ENCODE results near the gene IQCM. TPM values are rescaled to one million over a fixed set of nuclear protein-coding genes. Genes with fewer than 3 reads are reported as not detected.

IQCM gene
- polyA plus RNA-seq, 1 experiment: 0.05 TPM

DNA sequence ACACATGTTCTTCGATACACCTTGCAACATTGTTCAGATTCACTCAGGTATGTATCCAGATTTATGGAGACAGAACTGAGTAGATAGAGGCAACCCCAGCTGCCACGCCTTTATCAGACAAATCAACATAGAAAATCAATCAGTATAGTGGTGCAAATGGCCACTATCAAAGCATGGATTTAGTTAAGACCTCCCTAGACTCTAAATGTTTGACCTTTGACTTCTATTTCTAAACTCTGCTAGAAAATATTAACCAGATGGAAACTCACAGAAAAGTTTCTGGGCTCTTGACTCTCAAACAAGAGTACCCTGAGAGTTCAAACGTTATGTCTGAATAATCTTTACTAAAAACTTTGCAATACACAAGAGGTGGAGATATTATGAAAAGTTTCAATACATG is 411.5 kb downstream of the IQCM start:
- POLR2A ChIA-PET: no interaction called here
- Histone ChIP-seq H3K4me3 (ENCODE audit: low read depth, low read length) (no peak overlapping the region), H3K27me3 (ENCODE audit: control insufficient read depth, insufficient read depth, low read length) (no peaks in the 10 kb centered on the region), H3K27ac (ENCODE audit: low read depth, low read length) (no peak overlapping the region), H3K9me3 (ENCODE audit: control insufficient read depth, insufficient read depth, low read length) (no peaks in the 10 kb centered on the region)
- TF ChIP-seq, protein P1, sequence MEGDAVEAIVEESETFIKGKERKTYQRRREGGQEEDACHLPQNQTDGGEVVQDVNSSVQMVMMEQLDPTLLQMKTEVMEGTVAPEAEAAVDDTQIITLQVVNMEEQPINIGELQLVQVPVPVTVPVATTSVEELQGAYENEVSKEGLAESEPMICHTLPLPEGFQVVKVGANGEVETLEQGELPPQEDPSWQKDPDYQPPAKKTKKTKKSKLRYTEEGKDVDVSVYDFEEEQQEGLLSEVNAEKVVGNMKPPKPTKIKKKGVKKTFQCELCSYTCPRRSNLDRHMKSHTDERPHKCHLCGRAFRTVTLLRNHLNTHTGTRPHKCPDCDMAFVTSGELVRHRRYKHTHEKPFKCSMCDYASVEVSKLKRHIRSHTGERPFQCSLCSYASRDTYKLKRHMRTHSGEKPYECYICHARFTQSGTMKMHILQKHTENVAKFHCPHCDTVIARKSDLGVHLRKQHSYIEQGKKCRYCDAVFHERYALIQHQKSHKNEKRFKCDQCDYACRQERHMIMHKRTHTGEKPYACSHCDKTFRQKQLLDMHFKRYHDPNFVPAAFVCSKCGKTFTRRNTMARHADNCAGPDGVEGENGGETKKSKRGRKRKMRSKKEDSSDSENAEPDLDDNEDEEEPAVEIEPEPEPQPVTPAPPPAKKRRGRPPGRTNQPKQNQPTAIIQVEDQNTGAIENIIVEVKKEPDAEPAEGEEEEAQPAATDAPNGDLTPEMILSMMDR (IDR thresholded peaks at IDR 0.05; ENCODE audit: low read depth, low read length): no peak
- CTCF ChIA-PET: interaction anchor here (1.3 kb wide), 1 partner anchor 493 kb away, joined by 3 read pairs; no protein-coding TSS in a partner anchor
- DNase-seq (ENCODE audit: low read depth, low spot score): no peak

DNA sequence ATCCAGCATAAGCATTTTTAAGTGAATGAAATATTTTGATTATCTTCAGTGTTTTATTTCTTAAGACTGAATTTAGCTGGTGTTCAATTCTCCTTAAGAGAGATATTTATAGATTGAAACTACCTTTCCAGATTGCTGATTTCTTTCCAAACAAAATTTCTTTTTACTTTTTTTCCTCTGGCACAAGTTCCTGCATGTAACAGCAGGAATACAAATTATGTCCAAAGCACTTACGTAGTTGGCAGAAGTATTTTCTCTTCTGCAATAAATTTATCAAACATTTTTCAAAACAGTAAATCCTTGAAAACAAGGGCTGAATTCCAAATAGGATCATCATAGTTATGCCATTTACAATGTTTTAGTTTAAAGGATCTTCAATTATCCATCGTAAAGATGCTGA is 412.6 kb downstream of the IQCM start:
- Histone ChIP-seq H3K27ac (ENCODE audit: low read depth, low read length) (no peak overlapping the region), H3K9me3 (ENCODE audit: control insufficient read depth, insufficient read depth, low read length) (no peaks in the 10 kb centered on the region), H3K4me3 (ENCODE audit: low read depth, low read length) (no peak overlapping the region), H3K27me3 (ENCODE audit: control insufficient read depth, insufficient read depth, low read length) (no peaks in the 10 kb centered on the region)
- POLR2A ChIA-PET: no interaction called here
- DNase-seq (ENCODE audit: low read depth, low spot score): no peak
- CTCF ChIA-PET: no interaction called here
- TF ChIP-seq, protein P1 (IDR thresholded peaks at IDR 0.05; ENCODE audit: low read depth, low read length): no peak

DNA sequence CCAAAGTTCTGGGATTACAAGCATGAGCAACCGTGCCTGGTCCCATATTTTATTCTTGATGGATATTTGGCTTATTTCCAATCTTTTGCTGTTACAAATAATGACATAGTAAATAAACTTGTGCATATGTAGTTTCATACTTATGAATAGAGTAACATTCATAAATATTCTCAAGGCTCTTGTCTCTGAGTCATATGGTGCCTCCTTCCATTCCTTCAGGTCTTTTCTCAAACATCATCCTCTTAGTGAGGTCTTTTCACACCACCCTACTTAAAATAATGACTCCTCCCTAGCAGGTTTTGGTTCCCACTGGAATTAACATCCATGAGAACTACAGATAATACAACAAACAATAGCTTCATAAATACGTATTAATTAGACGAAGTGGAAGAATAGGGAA is 416.6 kb downstream of the IQCM start:
- no peak overlapping the region for H3K27ac ChIP-seq (ENCODE audit: low read depth, low read length)
- no peaks in the 10 kb centered on the region for H3K9me3 ChIP-seq (ENCODE audit: control insufficient read depth, insufficient read depth, low read length)
- no peak for DNase-seq (ENCODE audit: low read depth, low spot score)
- H3K27me3 ChIP-seq (ENCODE audit: control insufficient read depth, insufficient read depth, low read length): no peaks in the 10 kb centered on the region
- H3K4me3 ChIP-seq (ENCODE audit: low read depth, low read length): no peak overlapping the region
- CTCF ChIA-PET: no interaction called here
- TF ChIP-seq, protein P1 (IDR thresholded peaks at IDR 0.05; ENCODE audit: low read depth, low read length): no peak
- POLR2A ChIA-PET: no interaction called here

DNA sequence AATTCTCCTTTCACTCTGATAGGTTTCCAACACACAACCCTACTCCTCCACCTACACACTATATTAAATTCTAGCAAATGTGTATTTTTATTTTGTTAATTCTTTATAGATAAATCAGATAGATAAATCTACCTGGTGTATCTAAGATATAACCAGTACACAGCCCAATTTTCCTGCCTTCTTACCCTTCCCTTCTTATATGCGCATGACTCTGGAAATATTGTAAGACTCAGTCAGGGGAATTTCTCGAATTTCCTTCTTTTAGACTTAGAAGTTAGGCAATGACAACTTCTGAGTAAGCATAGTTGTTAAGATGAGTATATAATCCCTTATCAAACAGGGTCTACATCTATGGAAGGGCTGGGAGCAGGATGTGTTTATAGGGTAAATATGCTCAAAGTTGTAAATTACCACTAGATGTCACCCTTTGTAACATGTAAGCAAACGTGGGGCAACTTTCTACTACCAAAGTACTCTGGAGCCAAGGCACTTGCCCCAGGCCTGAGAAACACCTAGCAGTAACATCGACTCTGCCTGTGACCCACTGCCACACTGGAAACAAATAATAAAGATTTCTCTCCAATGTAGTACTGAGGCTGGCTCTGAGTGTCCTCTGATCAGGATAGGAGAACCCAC is 444.7 kb downstream of the IQCM start:
- Histone ChIP-seq H3K27ac (ENCODE audit: low read depth, low read length) (no peak overlapping the region), H3K9me3 (ENCODE audit: control insufficient read depth, insufficient read depth, low read length) (no peaks in the 10 kb centered on the region), H3K4me3 (ENCODE audit: low read depth, low read length) (no peak overlapping the region), H3K27me3 (ENCODE audit: control insufficient read depth, insufficient read depth, low read length) (no peaks in the 10 kb centered on the region)
- TF ChIP-seq, protein P1 (IDR thresholded peaks at IDR 0.05; ENCODE audit: low read depth, low read length): peak; percentile 62
- CTCF ChIA-PET: interaction anchor here (0.8 to 2.6 kb wide), 13 partner anchors 12 to 533 kb away, joined by 3 to 69 read pairs (median 5); no protein-coding TSS in a partner anchor
- peak; percentile 23 for DNase-seq (ENCODE audit: low read depth, low spot score)
- POLR2A ChIA-PET: no interaction called here

DNA sequence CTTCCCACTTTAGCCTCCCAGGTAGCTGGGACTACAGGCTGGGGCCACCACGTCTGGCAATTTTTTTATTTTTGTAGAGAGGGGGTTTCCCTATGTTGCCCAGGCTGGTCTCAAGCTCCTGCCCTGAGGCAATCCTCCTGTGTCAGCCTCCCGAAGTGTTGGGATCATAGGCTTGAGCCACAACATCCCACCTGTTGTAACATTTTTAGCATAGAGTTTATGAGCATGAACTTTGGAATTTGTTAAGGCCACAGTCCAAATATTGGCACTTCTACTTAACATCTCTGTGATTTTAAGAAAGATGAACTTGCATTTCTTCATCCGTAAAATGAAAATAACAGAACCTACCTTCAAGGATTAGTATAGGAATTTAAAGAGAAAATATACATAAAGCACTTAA is 445.6 kb downstream of the IQCM start:
- Histone ChIP-seq H3K4me3 (ENCODE audit: low read depth, low read length) (no peak overlapping the region), H3K27me3 (ENCODE audit: control insufficient read depth, insufficient read depth, low read length) (no peaks in the 10 kb centered on the region), H3K27ac (ENCODE audit: low read depth, low read length) (no peak overlapping the region), H3K9me3 (ENCODE audit: control insufficient read depth, insufficient read depth, low read length) (no peaks in the 10 kb centered on the region)
- POLR2A ChIA-PET: no interaction called here
- CTCF ChIA-PET: interaction anchor here (0.9 to 2.6 kb wide), 4 partner anchors 506 to 529 kb away, joined by 3 to 33 read pairs (median 6); no protein-coding TSS in a partner anchor
- TF ChIP-seq, protein P1 (IDR thresholded peaks at IDR 0.05; ENCODE audit: low read depth, low read length): no peak
- DNase-seq (ENCODE audit: low read depth, low spot score): no peak

Data from AG04450 (cell line).